GM18868 (cell line): ENCODE data around the gene DCUN1D2.
"Not testable (repeated sequence)": the region's sequence is repeated elsewhere in the genome, so short reads cannot be mapped to it uniquely, and the experiment has no call there.

Source experiments
- ATAC-seq: cut with Tn5 transposase; IDR thresholded peaks from one replicate; pipeline ENCODE4 v1.9.1; 2021; ENCODE audit warnings: mild to moderate bottlenecking, moderate library complexity; ENCODE audit not compliant: unreplicated experiment

The DCUN1D2 gene

GRCh38 chr13:113490496-113491417, at the start of gene DCUN1D2:
TSS of gene DCUN1D2 (minus strand) at chr13:113490711. CDS start at chr13:113490669, 42 bp downstream.
- peak; percentile 72 for ATAC-seq

GRCh38 chr13:113539822-113540221, 49.3 kb upstream of the DCUN1D2 start:
- no peak for ATAC-seq

GRCh38 chr13:113539176-113539575, 48.7 kb upstream of the DCUN1D2 start:
- ATAC-seq, result no peak

- no peak for ATAC-seq
These were observed 48.2 kb upstream of the DCUN1D2 start for GRCh38 chr13:113538689-113539058.

GRCh38 chr13:113537909-113538688, 47.6 kb upstream of the DCUN1D2 start:
- no peak for ATAC-seq

- no peak for ATAC-seq
These were observed 46.7 kb upstream of the DCUN1D2 start for GRCh38 chr13:113537205-113537604.

GRCh38 chr13:113536461-113537110, 46.1 kb upstream of the DCUN1D2 start:
- no peak for ATAC-seq

GRCh38 chr13:113535381-113535781, 44.9 kb upstream of the DCUN1D2 start:
- ATAC-seq, result no peak

- ATAC-seq, result no peak
These were observed 43.8 kb upstream of the DCUN1D2 start for GRCh38 chr13:113534236-113534860.

- ATAC-seq, result no peak
These were observed 42.8 kb upstream of the DCUN1D2 start for GRCh38 chr13:113533161-113533840.

GRCh38 chr13:113532156-113532806, 41.8 kb upstream of the DCUN1D2 start:
- no peak for ATAC-seq

- ATAC-seq, result no peak
These were observed 40.7 kb upstream of the DCUN1D2 start for GRCh38 chr13:113531041-113531873.

- no peak for ATAC-seq
These were observed 38.3 kb upstream of the DCUN1D2 start for GRCh38 chr13:113528813-113529180.

GRCh38 chr13:113528101-113528812, 37.7 kb upstream of the DCUN1D2 start:
- no peak for ATAC-seq

GRCh38 chr13:113527272-113527958, 36.9 kb upstream of the DCUN1D2 start:
- no peak for ATAC-seq

- ATAC-seq, result no peak
These were observed 36.1 kb upstream of the DCUN1D2 start for GRCh38 chr13:113526466-113527220.

- not testable (repeated sequence) for ATAC-seq
These were observed 31.9 kb upstream of the DCUN1D2 start for GRCh38 chr13:113522438-113522837.
